SU-DHL-6 (cell line): Measurements from ENCODE around the gene HLA-A.

ENCODE experiments used
- CTCF ChIP-seq: fragments of 200-600 bp; sonication (generic); IDR thresholded peaks from one replicate; pipeline ENCODE4 v1.5.1; 2017; ENCODE audit warnings: antibody characterized with exemption, mild to moderate bottlenecking, low read length, moderate library complexity; ENCODE audit not compliant: insufficient read depth, poor library complexity, severe bottlenecking
- EZH2phosphoT487 ChIP-seq: fragments of 200-600 bp; sonication (generic), shearing (Covaris generic); conservative IDR thresholded peaks from 2 replicates; pipeline ENCODE4 v1.6.1; 2018; ENCODE audit warnings: mild to moderate bottlenecking, antibody characterized with exemption, low read length, moderate library complexity, mixed read lengths

GRCh38 chr6:29899281-29899680, 43.1 kb upstream of the HLA-A start:
- TF ChIP-seq CTCF (no peak), EZH2phosphoT487 (no peak)
